Neural cell (in vitro differentiated cells): ENCODE results near the gene PADI3. TPM values are rescaled to one million over a fixed set of nuclear protein-coding genes. Genes with fewer than 3 reads are reported as not detected.

ENCODE experiments used
- H2AFZ ChIP-seq: fragments of 200-600, 300-800 bp; sonication (generic), shearing (Covaris generic); 2 replicates; pipeline ENCODE4 v1.6.0; 2014; ENCODE audit warnings: low read depth, mild to moderate bottlenecking, antibody characterized with exemption, low read length, moderate library complexity
- H3F3A ChIP-seq: fragments of 200-600 bp; shearing (Covaris generic); 2 replicates; pipeline ENCODE4 v1.6.1; 2016; ENCODE audit warnings: mild to moderate bottlenecking, moderate library complexity, mixed read lengths, antibody characterized with exemption, low read length; ENCODE audit not compliant: insufficient read depth, poor library complexity, severe bottlenecking
- H3K27ac ChIP-seq: fragments of 200-600, 300-800 bp; sonication (generic), shearing (Covaris generic); 2 replicates; pipeline ENCODE4 v1.5.1; 2014; ENCODE audit warnings: mild to moderate bottlenecking, low read length, moderate library complexity
- H3K27me3 ChIP-seq: fragments of 300-800, 200-600 bp; sonication (generic), shearing (Covaris generic); 2 replicates; pipeline ENCODE4 v1.6.0; 2014; ENCODE audit warnings: mild to moderate bottlenecking, low read depth, low read length, moderate library complexity; ENCODE audit not compliant: insufficient read depth
- H3K36me3 ChIP-seq: fragments of 300-800, 200-600 bp; sonication (generic), shearing (Covaris generic); 2 replicates; pipeline ENCODE4 v1.5.1; 2014; ENCODE audit warnings: mild to moderate bottlenecking, antibody characterized with exemption, low read length, moderate library complexity; ENCODE audit not compliant: insufficient read depth
- H3K4me2 ChIP-seq: fragments of 300-800, 200-600 bp; sonication (generic), shearing (Covaris generic); 2 replicates; pipeline ENCODE4 v1.6.0; 2014; ENCODE audit warnings: mild to moderate bottlenecking, low read length
- H3K4me3 ChIP-seq: fragments of 300-800, 200-600 bp; sonication (generic), shearing (Covaris generic); 2 replicates; pipeline ENCODE4 v1.5.1; 2014; ENCODE audit warnings: mild to moderate bottlenecking, low read length, moderate library complexity
- H3K79me2 ChIP-seq: fragments of 200-600 bp; shearing (Covaris generic); replicated peaks from 2 replicates; pipeline ENCODE4 v1.6.0; 2014; ENCODE audit warnings: mild to moderate bottlenecking, low read length, moderate library complexity; ENCODE audit not compliant: insufficient read depth
- H3K9ac ChIP-seq: fragments of 300-800, 200-600 bp; sonication (generic), shearing (Covaris generic); 2 replicates; pipeline ENCODE4 v1.6.1; 2016; ENCODE audit warnings: mild to moderate bottlenecking, low read length, mixed read lengths
- H3K9me2 ChIP-seq: fragments of 200-600 bp; shearing (Covaris generic); 2 replicates; pipeline ENCODE4 v1.6.1; 2016; ENCODE audit warnings: mild to moderate bottlenecking, low read length, mixed read lengths; ENCODE audit not compliant: insufficient read depth
- H3K9me3 ChIP-seq: fragments of 200-600, 300-800 bp; sonication (generic), shearing (Covaris generic); 2 replicates; pipeline ENCODE4 v1.6.1; 2016; ENCODE audit warnings: mild to moderate bottlenecking, mixed run types, low read length, moderate library complexity, mixed read lengths
- H4K20me1 ChIP-seq: fragments of 200-600 bp; shearing (Covaris generic); 2 replicates; pipeline ENCODE4 v1.6.1; 2016; ENCODE audit warnings: mild to moderate bottlenecking, mixed run types; ENCODE audit not compliant: insufficient read depth
- EP300 ChIP-seq: fragments of 450-650 bp; conservative IDR thresholded peaks from 2 replicates; pipeline ENCODE4 v1.6.1; 2014; ENCODE audit warnings: antibody characterized with exemption, mild to moderate bottlenecking, moderate library complexity; ENCODE audit not compliant: poor library complexity, severe bottlenecking
- EZH2 ChIP-seq: fragments of 200-600, 300-800 bp; shearing (Covaris generic), sonication (generic); IDR thresholded peaks from 2 replicates; pipeline ENCODE4 v1.6.1; 2014; ENCODE audit warnings: antibody characterized with exemption, low read length, borderline replicate concordance, mild to moderate bottlenecking; ENCODE audit not compliant: insufficient read depth, poor library complexity, severe bottlenecking
- MXI1 ChIP-seq: fragments of 450-650 bp; conservative IDR thresholded peaks from 2 replicates; pipeline ENCODE4 v1.6.1; 2014; ENCODE audit warnings: antibody characterized with exemption, mild to moderate bottlenecking; ENCODE audit not compliant: poor library complexity, severe bottlenecking
- POLR2AphosphoS5 ChIP-seq: IDR thresholded peaks from 2 replicates; pipeline ENCODE4 v1.6.1; 2012
- RAD21 ChIP-seq: fragments of 450-650 bp; conservative IDR thresholded peaks from 2 replicates; pipeline ENCODE4 v1.6.1; 2014; ENCODE audit warnings: antibody characterized with exemption, mild to moderate bottlenecking, moderate library complexity
- SMC3 ChIP-seq: fragments of 450-650 bp; conservative IDR thresholded peaks from 2 replicates; pipeline ENCODE4 v1.6.1; 2014; ENCODE audit warnings: antibody characterized with exemption, mild to moderate bottlenecking, moderate library complexity; ENCODE audit not compliant: poor library complexity
- TAF1 ChIP-seq: IDR thresholded peaks from 2 replicates; pipeline ENCODE4 v1.6.1; 2012; ENCODE audit warnings: low read depth
- polyA plus RNA-seq: library from polyadenylated mRNA; depleted of rRNA; stranded (reverse); fragments of >200 nt; gene quantifications from 2 replicates; pipeline ENCODE4 v1.2.3, GENCODE V29; 2014
- TF ChIP-seq, protein P1 (sequence below): IDR thresholded peaks from 2 replicates; pipeline ENCODE4 v1.6.1; 2012; ENCODE audit warnings: borderline replicate concordance
- TF ChIP-seq, protein P2 (sequence below): fragments of 450-650 bp; IDR thresholded peaks from 2 replicates; pipeline ENCODE4 v1.5.1; 2014; ENCODE audit warnings: antibody characterized with exemption, mild to moderate bottlenecking, moderate library complexity; ENCODE audit not compliant: poor library complexity, severe bottlenecking

PADI3 gene
- polyA plus RNA-seq, 1 donor from 2014 or later: not detected

DNA sequence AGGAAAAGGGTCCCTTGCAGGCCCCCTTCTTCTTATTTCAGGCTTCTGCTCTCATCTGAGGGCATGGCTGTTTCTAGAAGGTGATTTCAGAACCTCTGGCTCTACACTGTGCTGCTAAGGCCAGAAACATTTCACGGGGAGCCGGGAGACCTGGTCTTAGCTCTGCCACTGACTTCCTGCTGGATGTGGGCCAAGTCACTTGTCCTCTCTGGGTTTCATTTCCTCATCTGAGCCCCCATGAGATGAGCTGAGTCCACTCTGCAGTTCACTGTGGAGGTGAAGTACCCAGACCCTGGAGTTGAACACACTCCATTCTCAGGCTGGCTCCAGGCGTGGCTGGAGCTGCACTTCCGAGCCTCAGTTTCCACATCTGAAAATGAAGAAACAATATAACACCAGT lies 41.9 kb upstream of the PADI3 start:
- Histone ChIP-seq H3K4me3 (no peak overlapping the region), H3K27me3 (no peaks in the 10 kb centered on the region), H3K4me2 (no peak overlapping the region), H2AFZ (no peak overlapping the region), H4K20me1 (no peaks in the 10 kb centered on the region), H3K9me2 (no peaks in the 10 kb centered on the region), H3F3A (no peaks in the 10 kb centered on the region), H3K9ac (no peak overlapping the region), H3K36me3 (no peaks in the 10 kb centered on the region), H3K27ac (no peak overlapping the region), H3K79me2 (no peaks in the 10 kb centered on the region), H3K9me3 (no peaks in the 10 kb centered on the region)
- TF ChIP-seq EP300 (no peak), POLR2AphosphoS5 (no peak), MXI1 (no peak)

DNA sequence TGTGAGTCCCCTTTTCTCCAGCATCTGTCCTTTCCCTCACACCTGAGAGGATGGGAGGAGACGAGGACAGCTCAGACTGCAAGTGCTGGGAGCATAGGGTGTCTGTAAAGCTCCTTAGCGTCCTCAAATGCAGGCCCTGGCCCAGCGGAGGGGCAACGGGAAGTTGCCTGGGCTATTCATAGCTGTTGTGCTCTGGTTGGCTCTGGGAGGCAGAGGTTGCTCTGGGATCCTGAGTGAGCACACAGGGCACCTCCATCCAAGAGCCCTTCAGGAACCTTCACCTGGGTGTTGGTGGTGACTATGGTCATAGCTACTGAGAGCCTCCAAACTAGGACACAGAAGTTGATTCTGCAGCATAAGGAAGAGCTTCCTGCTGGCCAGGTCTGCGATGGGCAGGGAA lies 41.4 kb upstream of the PADI3 start:
- no peaks in the 10 kb centered on the region for H3K36me3 ChIP-seq
- H4K20me1 ChIP-seq: no peaks in the 10 kb centered on the region
- no peak overlapping the region for H3K4me3 ChIP-seq
- no peaks in the 10 kb centered on the region for H3K9me3 ChIP-seq
- H3K79me2 ChIP-seq: no peaks in the 10 kb centered on the region
- no peak for TF ChIP-seq EP300
- H3K27ac ChIP-seq: no peak overlapping the region
- H3K9me2 ChIP-seq: no peaks in the 10 kb centered on the region
- no peak overlapping the region for H2AFZ ChIP-seq
- H3K27me3 ChIP-seq: no peaks in the 10 kb centered on the region
- H3K9ac ChIP-seq: no peak overlapping the region
- no peak overlapping the region for H3K4me2 ChIP-seq
- no peaks in the 10 kb centered on the region for H3F3A ChIP-seq

DNA sequence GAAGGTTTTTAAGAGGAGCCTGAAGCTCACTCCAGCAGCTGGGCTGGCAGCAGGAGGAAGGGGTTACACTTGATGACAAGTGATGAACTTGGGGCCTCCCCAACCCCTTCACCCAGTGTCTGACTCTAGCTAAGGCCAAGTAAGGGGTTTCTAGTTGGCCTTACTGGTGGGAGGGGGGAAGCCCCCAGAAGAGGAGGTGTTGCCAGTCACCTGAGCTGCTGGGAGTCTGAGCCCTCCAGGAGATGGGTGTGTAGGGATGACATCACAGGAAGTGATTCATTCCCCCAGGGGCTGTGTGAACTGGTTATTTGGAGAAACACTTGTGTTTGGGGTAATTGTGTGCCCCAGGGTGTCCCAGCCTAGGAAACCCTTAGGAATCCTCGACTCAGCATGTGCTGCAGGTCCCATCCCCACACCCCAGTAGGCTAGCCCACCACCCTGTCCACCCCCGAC lies 40.9 kb upstream of the PADI3 start:
- Histone ChIP-seq H4K20me1 (no peaks in the 10 kb centered on the region), H3K9ac (no peak overlapping the region), H3K27me3 (no peaks in the 10 kb centered on the region), H3F3A (no peaks in the 10 kb centered on the region), H3K9me3 (no peaks in the 10 kb centered on the region), H3K79me2 (no peaks in the 10 kb centered on the region), H3K9me2 (no peaks in the 10 kb centered on the region), H3K4me3 (no peak overlapping the region), H2AFZ (no peak overlapping the region), H3K4me2 (no peak overlapping the region), H3K36me3 (no peaks in the 10 kb centered on the region), H3K27ac (no peak overlapping the region)
- TF ChIP-seq RAD21 (no peak), MXI1 (no peak), EZH2 (no peak), SMC3 (no peak), POLR2AphosphoS5 (no peak), TAF1 (no peak), EP300 (no peak)
- TF ChIP-seq, protein P1, sequence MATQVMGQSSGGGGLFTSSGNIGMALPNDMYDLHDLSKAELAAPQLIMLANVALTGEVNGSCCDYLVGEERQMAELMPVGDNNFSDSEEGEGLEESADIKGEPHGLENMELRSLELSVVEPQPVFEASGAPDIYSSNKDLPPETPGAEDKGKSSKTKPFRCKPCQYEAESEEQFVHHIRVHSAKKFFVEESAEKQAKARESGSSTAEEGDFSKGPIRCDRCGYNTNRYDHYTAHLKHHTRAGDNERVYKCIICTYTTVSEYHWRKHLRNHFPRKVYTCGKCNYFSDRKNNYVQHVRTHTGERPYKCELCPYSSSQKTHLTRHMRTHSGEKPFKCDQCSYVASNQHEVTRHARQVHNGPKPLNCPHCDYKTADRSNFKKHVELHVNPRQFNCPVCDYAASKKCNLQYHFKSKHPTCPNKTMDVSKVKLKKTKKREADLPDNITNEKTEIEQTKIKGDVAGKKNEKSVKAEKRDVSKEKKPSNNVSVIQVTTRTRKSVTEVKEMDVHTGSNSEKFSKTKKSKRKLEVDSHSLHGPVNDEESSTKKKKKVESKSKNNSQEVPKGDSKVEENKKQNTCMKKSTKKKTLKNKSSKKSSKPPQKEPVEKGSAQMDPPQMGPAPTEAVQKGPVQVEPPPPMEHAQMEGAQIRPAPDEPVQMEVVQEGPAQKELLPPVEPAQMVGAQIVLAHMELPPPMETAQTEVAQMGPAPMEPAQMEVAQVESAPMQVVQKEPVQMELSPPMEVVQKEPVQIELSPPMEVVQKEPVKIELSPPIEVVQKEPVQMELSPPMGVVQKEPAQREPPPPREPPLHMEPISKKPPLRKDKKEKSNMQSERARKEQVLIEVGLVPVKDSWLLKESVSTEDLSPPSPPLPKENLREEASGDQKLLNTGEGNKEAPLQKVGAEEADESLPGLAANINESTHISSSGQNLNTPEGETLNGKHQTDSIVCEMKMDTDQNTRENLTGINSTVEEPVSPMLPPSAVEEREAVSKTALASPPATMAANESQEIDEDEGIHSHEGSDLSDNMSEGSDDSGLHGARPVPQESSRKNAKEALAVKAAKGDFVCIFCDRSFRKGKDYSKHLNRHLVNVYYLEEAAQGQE: no peak
- TF ChIP-seq, protein P2, sequence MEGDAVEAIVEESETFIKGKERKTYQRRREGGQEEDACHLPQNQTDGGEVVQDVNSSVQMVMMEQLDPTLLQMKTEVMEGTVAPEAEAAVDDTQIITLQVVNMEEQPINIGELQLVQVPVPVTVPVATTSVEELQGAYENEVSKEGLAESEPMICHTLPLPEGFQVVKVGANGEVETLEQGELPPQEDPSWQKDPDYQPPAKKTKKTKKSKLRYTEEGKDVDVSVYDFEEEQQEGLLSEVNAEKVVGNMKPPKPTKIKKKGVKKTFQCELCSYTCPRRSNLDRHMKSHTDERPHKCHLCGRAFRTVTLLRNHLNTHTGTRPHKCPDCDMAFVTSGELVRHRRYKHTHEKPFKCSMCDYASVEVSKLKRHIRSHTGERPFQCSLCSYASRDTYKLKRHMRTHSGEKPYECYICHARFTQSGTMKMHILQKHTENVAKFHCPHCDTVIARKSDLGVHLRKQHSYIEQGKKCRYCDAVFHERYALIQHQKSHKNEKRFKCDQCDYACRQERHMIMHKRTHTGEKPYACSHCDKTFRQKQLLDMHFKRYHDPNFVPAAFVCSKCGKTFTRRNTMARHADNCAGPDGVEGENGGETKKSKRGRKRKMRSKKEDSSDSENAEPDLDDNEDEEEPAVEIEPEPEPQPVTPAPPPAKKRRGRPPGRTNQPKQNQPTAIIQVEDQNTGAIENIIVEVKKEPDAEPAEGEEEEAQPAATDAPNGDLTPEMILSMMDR: no peak
